Skeletal muscle satellite cell (primary cell): ENCODE measurements around the gene ATF7. TPM values are rescaled to one million over a fixed set of nuclear protein-coding genes. Genes with fewer than 3 reads are reported as not detected.
A peak's percentile ranks its signal among the peaks of the same experiment; 100 is the strongest.

ENCODE experiments used
- H3K27me3 ChIP-seq: 2 replicates; pipeline ENCODE4 v1.7.0; 2013; ENCODE audit warnings: low read length; ENCODE audit not compliant: control insufficient read depth, insufficient read depth
- H3K36me3 ChIP-seq: 2 replicates; pipeline ENCODE4 v1.7.0; 2013; ENCODE audit warnings: mild to moderate bottlenecking, control low read depth, low read length; ENCODE audit not compliant: insufficient read depth
- H3K4me1 ChIP-seq: 2 replicates; pipeline ENCODE4 v1.7.0; 2013; ENCODE audit warnings: low read length; ENCODE audit not compliant: control insufficient read depth, insufficient read depth
- H3K4me2 ChIP-seq: 2 replicates; pipeline ENCODE4 v1.7.0; 2013; ENCODE audit warnings: mild to moderate bottlenecking, low read length
- H3K4me3 ChIP-seq: 2 replicates; pipeline ENCODE4 v1.7.0; 2013; ENCODE audit warnings: low read length
- H3K9ac ChIP-seq: 2 replicates; pipeline ENCODE4 v1.7.0; 2013; ENCODE audit warnings: mild to moderate bottlenecking, low read depth, low read length, moderate library complexity
- H3K9me3 ChIP-seq: replicated peaks from 2 replicates; pipeline ENCODE4 v1.7.0; 2013; ENCODE audit warnings: mild to moderate bottlenecking, control low read depth, low read length
- total RNA-seq: library from RNA; depleted of rRNA; stranded (reverse); fragments of >200 nt; gene quantifications from 2 replicates; pipeline ENCODE4 v1.2.3, GENCODE V29; 2012; rRNA removed

Gene ATF7
- 10.0 and 10.9 TPM in 2 replicates for total RNA-seq

- peaks cover 7% of the 10 kb centered on the region for H3K4me1 ChIP-seq
- H3K27me3 ChIP-seq = no peaks in the 10 kb centered on the region
Observed at GRCh38 chr12:53625946-53626701, at the start of gene ATF7. Gene ATF7 (minus strand): TSS chr12:53626382. CDS start chr12:53601000, 25,382 bp downstream.

DNA sequence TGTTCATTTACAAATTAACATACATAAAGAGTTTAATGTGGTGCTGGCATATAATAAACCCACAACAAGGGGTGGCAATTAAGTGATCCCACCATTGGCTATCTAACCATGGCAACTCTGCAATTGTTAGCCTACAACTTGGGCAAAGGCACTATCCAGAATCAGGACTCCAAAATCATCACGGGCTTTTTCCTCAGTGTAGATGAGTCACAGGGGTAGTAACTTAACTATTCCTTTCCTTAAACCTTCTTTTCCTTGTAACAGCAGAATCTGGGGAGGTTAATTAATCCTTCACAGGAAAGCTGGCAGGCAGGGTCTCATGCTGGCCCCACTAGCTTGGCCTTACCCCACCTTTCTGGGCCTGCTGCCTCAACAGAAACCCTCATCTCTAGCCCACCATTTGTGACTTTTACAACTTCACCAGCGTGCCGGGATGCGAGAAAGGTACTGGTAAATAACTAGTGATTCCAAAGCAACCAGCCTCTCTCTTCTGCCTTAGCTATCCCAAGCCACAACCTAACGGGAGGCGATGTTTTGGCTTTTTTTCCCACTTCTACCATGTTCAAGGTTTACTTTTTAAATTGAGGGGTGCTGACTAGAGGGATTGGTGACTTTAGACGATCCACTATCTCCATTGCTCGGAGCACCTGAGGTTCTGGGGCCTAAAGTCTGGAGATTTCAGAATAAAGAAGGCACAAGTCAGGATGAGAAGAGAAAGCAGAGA is 49.0 kb upstream of the ATF7 start:
- Histone ChIP-seq H3K36me3 (peaks cover 32% of the 10 kb centered on the region), H3K9ac (peak overlapping the region; percentile 85), H3K4me2 (peak overlapping the region; percentile 96), H3K4me3 (peak overlapping the region; percentile 85), H3K4me1 (peaks cover 35% of the 10 kb centered on the region), H3K27me3 (no peaks in the 10 kb centered on the region), H3K9me3 (no peaks in the 10 kb centered on the region)

More at GRCh38 chr12:53625946-53626701, at the start of gene ATF7:
- Histone ChIP-seq H3K9ac (peak within 1 kb of the TSS; percentile 91), H3K36me3 (no peaks in the 10 kb centered on the region), H3K4me2 (peak within 1 kb of the TSS; percentile 92), H3K4me3 (peak within 1 kb of the TSS; percentile 83), H3K9me3 (no peaks in the 10 kb centered on the region)

DNA sequence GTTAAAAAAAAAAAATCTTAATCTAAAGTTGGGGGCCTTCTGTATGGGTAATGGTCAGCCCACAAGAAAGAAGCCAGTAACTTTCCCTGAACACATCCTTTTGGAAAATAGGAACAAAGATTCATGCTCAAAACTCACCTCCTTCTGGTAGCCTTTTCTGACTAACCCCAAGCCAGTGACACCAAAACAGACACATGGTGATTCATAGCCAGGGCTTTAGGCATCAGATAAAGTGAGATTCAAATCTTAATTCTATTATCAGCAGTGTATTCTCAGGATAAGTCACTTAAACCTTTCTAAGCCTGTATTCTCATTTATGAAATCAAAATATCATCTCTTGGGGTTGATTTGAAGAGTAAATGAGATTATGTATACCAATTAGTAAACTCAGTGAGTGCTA is 44.8 kb upstream of the ATF7 start:
- Histone ChIP-seq H3K27me3 (no peaks in the 10 kb centered on the region), H3K4me2 (no peak overlapping the region), H3K36me3 (peaks cover 60% of the 10 kb centered on the region)

GRCh38 chr12:53670308-53670707 is 44.1 kb upstream of the ATF7 start:
- Histone ChIP-seq H3K4me2 (no peak overlapping the region), H3K4me3 (no peak overlapping the region), H3K36me3 (peaks cover 65% of the 10 kb centered on the region), H3K4me1 (peaks cover 11% of the 10 kb centered on the region), H3K9me3 (no peaks in the 10 kb centered on the region), H3K9ac (no peak overlapping the region), H3K27me3 (no peaks in the 10 kb centered on the region)

More for the DNA sequence above, 44.8 kb upstream of the ATF7 start:
- Histone ChIP-seq H3K4me1 (peaks cover 11% of the 10 kb centered on the region), H3K9me3 (no peaks in the 10 kb centered on the region), H3K4me3 (no peak overlapping the region), H3K9ac (no peak overlapping the region)

DNA sequence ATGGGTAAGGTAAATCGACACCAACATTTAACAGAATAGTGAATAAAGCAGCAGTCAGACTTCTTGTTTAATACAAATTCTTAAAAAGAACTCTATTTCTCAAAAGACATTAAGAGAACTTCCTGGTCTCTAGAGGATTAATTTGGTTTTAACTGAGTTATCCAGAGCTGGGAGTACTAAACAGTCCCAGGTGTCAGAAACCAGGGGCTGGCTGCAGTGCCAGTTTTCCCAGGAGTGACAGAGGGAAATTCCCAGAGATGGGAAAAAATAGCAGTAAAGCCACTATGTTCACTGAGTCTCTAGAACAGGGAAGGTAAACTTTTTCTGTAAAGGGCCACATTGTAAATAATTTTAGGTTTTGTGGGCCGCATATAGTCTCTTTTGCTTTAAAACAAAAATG is 40.9 kb upstream of the ATF7 start:
- Histone ChIP-seq H3K4me1 (no peaks in the 10 kb centered on the region), H3K4me2 (no peak overlapping the region), H3K9ac (no peak overlapping the region), H3K36me3 (peaks cover 68% of the 10 kb centered on the region), H3K4me3 (no peak overlapping the region), H3K27me3 (no peaks in the 10 kb centered on the region), H3K9me3 (no peaks in the 10 kb centered on the region)

DNA sequence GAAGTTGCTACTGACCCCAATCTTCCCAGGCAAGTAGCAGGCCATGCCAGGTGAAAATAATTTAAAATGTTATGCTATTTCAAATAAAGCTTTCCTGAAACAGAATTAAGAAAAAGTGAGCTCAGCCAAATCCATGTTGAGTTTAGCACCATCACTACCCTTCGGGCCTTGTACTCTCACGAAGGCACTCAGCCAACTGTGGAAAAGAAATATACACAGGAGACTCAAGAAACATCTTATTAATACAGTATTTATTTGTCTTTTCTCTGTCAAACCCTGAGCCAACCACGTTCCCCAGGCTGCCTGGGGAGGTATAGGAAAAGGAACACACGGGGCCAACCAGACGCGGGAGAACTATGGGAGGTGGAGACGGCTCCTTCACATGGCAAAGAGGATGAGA is 38.8 kb upstream of the ATF7 start:
- Histone ChIP-seq H3K36me3 (peaks cover 48% of the 10 kb centered on the region), H3K4me1 (peaks cover 5% of the 10 kb centered on the region), H3K9ac (no peak overlapping the region), H3K4me3 (no peak overlapping the region), H3K4me2 (no peak overlapping the region), H3K27me3 (no peaks in the 10 kb centered on the region), H3K9me3 (no peaks in the 10 kb centered on the region)

DNA sequence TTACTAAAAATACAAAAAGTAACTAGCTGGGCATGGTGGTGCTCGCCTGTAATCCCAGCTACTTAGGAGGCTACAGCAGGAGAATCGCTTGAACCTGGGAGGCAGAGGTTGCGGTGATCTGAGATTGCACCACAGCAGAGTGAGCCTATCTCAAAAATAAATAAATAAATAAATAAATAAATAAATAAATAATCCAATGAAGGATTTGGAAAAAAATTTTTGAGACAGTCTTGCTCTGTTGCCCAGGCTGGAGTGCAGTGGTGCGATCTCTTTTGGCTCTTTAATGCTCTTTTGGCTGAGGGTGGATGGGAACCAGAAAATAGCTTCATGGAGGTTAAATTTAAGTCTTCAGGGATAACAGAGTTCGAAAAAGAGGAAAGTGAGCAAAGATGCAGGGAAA is 38.0 kb upstream of the ATF7 start:
- H3K4me3 ChIP-seq = no peak overlapping the region
- H3K4me1 ChIP-seq = peaks cover 12% of the 10 kb centered on the region
- no peak overlapping the region for H3K9ac ChIP-seq
- H3K9me3 ChIP-seq = no peaks in the 10 kb centered on the region
- H3K4me2 ChIP-seq = no peak overlapping the region
- H3K27me3 ChIP-seq = no peaks in the 10 kb centered on the region
- H3K36me3 ChIP-seq = peaks cover 40% of the 10 kb centered on the region

DNA sequence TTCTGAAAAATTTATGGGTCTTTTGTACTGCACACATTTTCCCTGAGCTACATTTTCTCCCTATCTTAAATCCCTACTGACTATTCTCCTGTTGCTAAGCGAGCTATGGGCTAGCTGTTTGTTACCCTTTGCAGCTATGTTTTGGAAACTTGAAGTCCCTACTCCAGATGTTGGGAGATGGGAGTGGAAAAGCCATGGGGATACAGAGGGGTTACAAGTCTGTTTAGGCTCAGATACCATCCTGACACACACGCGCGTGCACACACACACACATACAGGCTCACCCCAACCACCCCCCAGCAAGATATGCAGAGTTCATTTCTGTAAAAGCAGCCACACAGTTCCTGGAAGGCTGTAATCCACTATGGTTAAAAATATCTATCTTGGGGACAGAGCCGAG is 33.9 kb upstream of the ATF7 start:
- Histone ChIP-seq H3K4me1 (peaks cover 23% of the 10 kb centered on the region), H3K27me3 (no peaks in the 10 kb centered on the region), H3K4me3 (no peak overlapping the region), H3K9me3 (no peaks in the 10 kb centered on the region), H3K36me3 (peaks cover 14% of the 10 kb centered on the region), H3K4me2 (peak overlapping the region; percentile 63), H3K9ac (peak overlapping the region; percentile 63)

GRCh38 chr12:53659571-53659981 is 33.4 kb upstream of the ATF7 start:
- H3K4me3 ChIP-seq = no peak overlapping the region
- H3K9ac ChIP-seq = peak overlapping the region; percentile 63
- H3K4me2 ChIP-seq = peak overlapping the region; percentile 63
- H3K9me3 ChIP-seq = no peaks in the 10 kb centered on the region
- peaks cover 23% of the 10 kb centered on the region for H3K4me1 ChIP-seq
- H3K27me3 ChIP-seq = no peaks in the 10 kb centered on the region
- peaks cover 10% of the 10 kb centered on the region for H3K36me3 ChIP-seq

- no peaks in the 10 kb centered on the region for H3K9me3 ChIP-seq
- peak overlapping the region; percentile 50 for H3K4me3 ChIP-seq
- peak overlapping the region; percentile 63 for H3K9ac ChIP-seq
- H3K27me3 ChIP-seq = no peaks in the 10 kb centered on the region
- peaks cover 23% of the 10 kb centered on the region for H3K4me1 ChIP-seq
- peaks cover 6% of the 10 kb centered on the region for H3K36me3 ChIP-seq
- peak overlapping the region; percentile 63 for H3K4me2 ChIP-seq
Observed at GRCh38 chr12:53659011-53659551, 32.9 kb upstream of the ATF7 start.

- Histone ChIP-seq H3K27me3 (no peaks in the 10 kb centered on the region), H3K4me3 (no peak overlapping the region), H3K4me2 (no peak overlapping the region), H3K9ac (no peak overlapping the region), H3K36me3 (no peaks in the 10 kb centered on the region), H3K9me3 (no peaks in the 10 kb centered on the region), H3K4me1 (peaks cover 26% of the 10 kb centered on the region)
Observed at GRCh38 chr12:53657041-53657440, 30.9 kb upstream of the ATF7 start.
